Activated effector memory CD4-positive, alpha-beta T cell treated with Interleukin-2 at 50 U/mL for 16 hours (primary cell): ENCODE measurements around the gene CFAP210.
"Not testable (repeated sequence)": the region's sequence is repeated elsewhere in the genome, so short reads cannot be mapped to it uniquely, and the experiment has no call there.

Experiments used
- DNase-seq: peaks from one replicate; pipeline ENCODE4 v3.0.0-alpha.2; 2020

Gene CFAP210

GRCh38 chr2:169609264-169609663, 84.9 kb downstream of the CFAP210 start:
- no peak for DNase-seq

GRCh38 chr2:169599568-169599967, 94.6 kb downstream of the CFAP210 start:
- no peak for DNase-seq

GRCh38 chr2:169598982-169599381, 95.2 kb downstream of the CFAP210 start:
- DNase-seq = no peak

GRCh38 chr2:169596546-169596945, 97.7 kb downstream of the CFAP210 start:
- not testable (repeated sequence) for DNase-seq
